ENCODE data around the gene RAB40A. TPM values are rescaled to one million over a fixed set of nuclear protein-coding genes. Genes with fewer than 3 reads are reported as not detected.
"Not testable (repeated sequence)": the region's sequence is repeated elsewhere in the genome, so short reads cannot be mapped to it uniquely, and the experiment has no call there.

The RAB40A gene
- total RNA-seq, 4 donors from 2014 or later: 1.3 to 8.9 (median 4.6) TPM

DNA sequence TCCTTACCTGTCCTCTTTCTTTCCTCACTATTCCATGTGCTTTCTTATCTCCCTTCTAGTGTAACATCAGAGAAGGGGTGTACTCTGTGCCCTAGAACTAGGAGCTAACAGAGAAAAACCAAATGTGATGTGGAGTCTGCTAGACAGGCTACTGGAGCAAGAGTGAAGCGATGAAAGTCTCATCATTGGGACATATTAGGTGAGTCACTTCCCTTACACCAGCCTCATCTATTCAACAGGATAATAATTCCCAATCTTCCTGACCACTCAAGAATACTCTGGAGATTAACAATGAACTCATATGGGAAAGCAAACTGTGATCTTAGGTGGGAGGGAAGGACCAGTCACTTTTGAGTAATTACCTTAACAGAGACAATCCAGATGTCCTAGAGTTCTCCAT is 58.1 kb downstream of the RAB40A start:
- Histone ChIP-seq H3K36me3 (no peaks in the 10 kb centered on the region), H3K4me3 (no peak overlapping the region), H3K4me1 (peaks cover 0 to 4% (median 0%) of the 10 kb centered on the region in 3 donors), H3K27ac (no peak overlapping the region), H3K9me3 (no peaks in the 10 kb centered on the region), H3K27me3 (no peaks in the 10 kb centered on the region)
- WGBS, 2 donors (ENCODE audit: low coverage in 1 of 2): 100% methylated on average over 1 of the region's 1 CpG
- ATAC-seq: no peak
- TF ChIP-seq POLR2AphosphoS5 (IDR thresholded peaks at IDR 0.05): no peak
- TF ChIP-seq, protein P1, sequence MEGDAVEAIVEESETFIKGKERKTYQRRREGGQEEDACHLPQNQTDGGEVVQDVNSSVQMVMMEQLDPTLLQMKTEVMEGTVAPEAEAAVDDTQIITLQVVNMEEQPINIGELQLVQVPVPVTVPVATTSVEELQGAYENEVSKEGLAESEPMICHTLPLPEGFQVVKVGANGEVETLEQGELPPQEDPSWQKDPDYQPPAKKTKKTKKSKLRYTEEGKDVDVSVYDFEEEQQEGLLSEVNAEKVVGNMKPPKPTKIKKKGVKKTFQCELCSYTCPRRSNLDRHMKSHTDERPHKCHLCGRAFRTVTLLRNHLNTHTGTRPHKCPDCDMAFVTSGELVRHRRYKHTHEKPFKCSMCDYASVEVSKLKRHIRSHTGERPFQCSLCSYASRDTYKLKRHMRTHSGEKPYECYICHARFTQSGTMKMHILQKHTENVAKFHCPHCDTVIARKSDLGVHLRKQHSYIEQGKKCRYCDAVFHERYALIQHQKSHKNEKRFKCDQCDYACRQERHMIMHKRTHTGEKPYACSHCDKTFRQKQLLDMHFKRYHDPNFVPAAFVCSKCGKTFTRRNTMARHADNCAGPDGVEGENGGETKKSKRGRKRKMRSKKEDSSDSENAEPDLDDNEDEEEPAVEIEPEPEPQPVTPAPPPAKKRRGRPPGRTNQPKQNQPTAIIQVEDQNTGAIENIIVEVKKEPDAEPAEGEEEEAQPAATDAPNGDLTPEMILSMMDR (IDR thresholded peaks at IDR 0.05): no peak
- TF ChIP-seq EP300 (IDR thresholded peaks at IDR 0.05): no peak
- no peak for TF ChIP-seq POLR2A (IDR thresholded peaks at IDR 0.05)

DNA sequence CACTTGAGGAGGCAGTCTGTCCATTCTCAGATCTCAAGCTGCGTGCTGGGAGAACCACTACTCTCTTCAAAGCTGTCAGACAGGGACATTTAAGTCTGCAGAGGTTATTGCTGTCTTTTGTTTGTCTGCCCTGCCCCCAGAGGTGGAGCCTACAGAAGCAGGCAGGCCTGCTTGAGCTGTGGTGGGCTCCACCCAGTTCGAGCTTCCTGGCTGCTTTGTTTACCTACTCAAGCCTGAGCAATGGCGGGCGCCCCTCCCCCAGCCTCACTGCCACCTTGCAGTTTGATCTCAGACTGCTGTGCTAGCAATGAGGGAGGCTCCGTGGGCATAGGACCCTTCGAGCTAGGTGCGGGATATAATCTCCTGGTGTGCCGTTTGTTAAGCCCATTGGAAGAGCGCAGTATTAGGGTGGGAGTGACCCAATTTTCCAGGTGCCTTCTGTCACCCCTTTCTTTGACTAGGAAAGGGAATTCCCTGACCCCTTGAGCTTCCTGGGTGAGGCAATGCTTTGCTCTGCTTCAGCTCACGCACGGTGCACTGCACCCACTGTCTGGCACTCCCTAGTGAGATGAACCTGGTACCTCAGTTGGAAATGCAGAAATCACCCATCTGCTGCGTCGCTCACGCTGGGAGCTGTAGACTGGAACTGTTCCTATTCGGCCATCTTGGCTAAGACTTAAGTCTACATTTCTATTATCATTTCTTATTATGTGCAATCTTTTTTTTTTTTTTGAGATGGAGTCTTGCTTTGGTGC is 59.1 kb downstream of the RAB40A start:
- not testable (repeated sequence) for ATAC-seq, H3K4me3 ChIP-seq, H3K36me3 ChIP-seq, H3K4me1 ChIP-seq, H3K27ac ChIP-seq, H3K9me3 ChIP-seq, H3K27me3 ChIP-seq
- WGBS, 2 donors (ENCODE audit: low coverage in 1 of 2): 96 to 100% methylated on average over 4 to 5 of the region's 15 CpGs

DNA sequence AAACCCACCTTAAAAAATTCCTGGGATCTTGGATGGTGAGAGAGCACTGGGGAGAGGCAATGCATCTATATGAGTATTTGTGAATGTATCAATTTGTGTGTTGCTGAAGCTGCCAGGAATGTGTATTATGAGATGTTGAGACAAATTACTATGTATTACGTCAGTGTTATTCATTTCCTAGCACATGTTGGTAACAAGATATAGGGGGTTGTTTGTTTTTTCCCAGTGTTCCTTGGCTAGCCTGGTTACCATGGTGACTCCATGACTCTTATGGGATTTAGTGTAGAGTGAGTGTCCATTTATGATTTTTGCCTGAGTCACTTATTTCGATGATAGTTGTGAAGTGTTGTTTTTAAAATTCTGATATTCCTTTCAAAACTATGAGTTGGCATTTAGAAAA is 65.6 kb downstream of the RAB40A start:
- no peak overlapping the region for H3K27ac ChIP-seq
- H3K9me3 ChIP-seq: no peaks in the 10 kb centered on the region
- H3K36me3 ChIP-seq: no peaks in the 10 kb centered on the region
- no peak overlapping the region for H3K4me3 ChIP-seq
- 73% methylated on average over 1 of the region's 2 CpGs for WGBS, 2 donors (ENCODE audit: low coverage in 1 of 2)
- no peaks in the 10 kb centered on the region for H3K27me3 ChIP-seq
- H3K4me1 ChIP-seq: no peaks in the 10 kb centered on the region
- no peak for ATAC-seq
- TF ChIP-seq POLR2AphosphoS5 (IDR thresholded peaks at IDR 0.05) (no peak), EP300 (IDR thresholded peaks at IDR 0.05) (no peak), POLR2A (IDR thresholded peaks at IDR 0.05) (no peak)
- TF ChIP-seq, protein P1 (IDR thresholded peaks at IDR 0.05): no peak

Other genes starting within 250 kb of the RAB40A start
- under 1 TPM in 2 of 4 donors, not detected in 2; 0.54 to 0.92 TPM for gene TCEAL5, start 242.7 kb downstream of the RAB40A start, total RNA-seq
- gene BEX2, start 208.5 kb downstream of the RAB40A start, total RNA-seq: 10 to 100 TPM in 1 of 4 donors, 1 to 10 TPM in 3; 2.3 to 24.5 (median 5.4) TPM
- 10 to 100 TPM in 3 of 4 donors, 1 to 10 TPM in 1; 10.0 to 20.5 (median 13.6) TPM for gene TCEAL7, start 189.2 kb downstream of the RAB40A start, total RNA-seq
- gene TCEAL9, start 163.0 kb downstream of the RAB40A start, total RNA-seq: 10 to 100 TPM; 52.9 to 86.7 (median 78.3) TPM
- gene BEX3, start 143.0 kb downstream of the RAB40A start, total RNA-seq: 100 to 1,000 TPM; 117 to 215 (median 167) TPM
- 100 to 1,000 TPM; 424 to 874 (median 497) TPM for gene TCEAL4, start 66.0 kb upstream of the RAB40A start, total RNA-seq
- gene TCEAL3, start 88.5 kb upstream of the RAB40A start, total RNA-seq: 100 to 1,000 TPM in 3 of 4 donors, 10 to 100 TPM in 1; 99.6 to 257 (median 175) TPM
- 100 to 1,000 TPM; 177 to 424 (median 237) TPM for gene TCEAL1, start 109.5 kb upstream of the RAB40A start, total RNA-seq
- 100 to 1,000 TPM; 338 to 631 (median 467) TPM for gene MORF4L2, start 167.2 kb upstream of the RAB40A start, total RNA-seq
- not detected for gene TMEM31, start 191.4 kb upstream of the RAB40A start, total RNA-seq

Measured in gastroesophageal sphincter (tissue), 4 donors.